H7 (cell line): ENCODE measurements around the gene NUDT4B. TPM values are rescaled to one million over a fixed set of nuclear protein-coding genes. Genes with fewer than 3 reads are reported as not detected.
"Not testable (repeated sequence)": the region's sequence is repeated elsewhere in the genome, so short reads cannot be mapped to it uniquely, and the experiment has no call there.

Source experiments
- DNase-seq: peaks from one replicate; pipeline ENCODE4 v3.0.0; 2012
- H3K27me3 ChIP-seq: 2 replicates; pipeline ENCODE4 v1.6.0; 2011; ENCODE audit warnings: mild to moderate bottlenecking, low read length; ENCODE audit not compliant: control insufficient read depth, insufficient read depth
- H3K36me3 ChIP-seq: replicated peaks from 2 replicates; pipeline ENCODE4 v1.5.1; 2011; ENCODE audit warnings: low read length; ENCODE audit not compliant: control insufficient read depth, insufficient read depth
- H3K4me3 ChIP-seq: 2 replicates; pipeline ENCODE4 v1.5.1; 2011; ENCODE audit warnings: low read depth, mild to moderate bottlenecking, control low read depth, low read length, moderate library complexity; ENCODE audit not compliant: insufficient read depth
- total RNA-seq: library from RNA; depleted of rRNA; stranded (reverse); fragments of >200 nt; shearing (Covaris generic); gene quantifications from 2 replicates; pipeline ENCODE4 v1.2.3, GENCODE V29; 2014

The NUDT4B gene
- total RNA-seq, 1 experiment from 2014 or later = 35.4 TPM

GRCh38 chr1:148727862-148728261, 20.7 kb upstream of the NUDT4B start:
- H3K4me3 ChIP-seq, H3K27me3 ChIP-seq, H3K36me3 ChIP-seq, DNase-seq: not testable (repeated sequence)

GRCh38 chr1:148729128-148729527, 19.4 kb upstream of the NUDT4B start:
- not testable (repeated sequence) for H3K27me3 ChIP-seq, H3K4me3 ChIP-seq, H3K36me3 ChIP-seq, DNase-seq

- DNase-seq, H3K27me3 ChIP-seq, H3K4me3 ChIP-seq, H3K36me3 ChIP-seq: not testable (repeated sequence)
These were observed 19.0 kb upstream of the NUDT4B start for GRCh38 chr1:148729541-148729940.

- H3K27me3 ChIP-seq, H3K36me3 ChIP-seq, H3K4me3 ChIP-seq, DNase-seq: not testable (repeated sequence)
These were observed 16.3 kb upstream of the NUDT4B start for GRCh38 chr1:148732277-148732676.

GRCh38 chr1:148733585-148734310, 14.8 kb upstream of the NUDT4B start:
- not testable (repeated sequence) for H3K4me3 ChIP-seq, DNase-seq, H3K36me3 ChIP-seq, H3K27me3 ChIP-seq

GRCh38 chr1:148734311-148734662, 14.3 kb upstream of the NUDT4B start:
- H3K4me3 ChIP-seq, DNase-seq, H3K36me3 ChIP-seq, H3K27me3 ChIP-seq: not testable (repeated sequence)

GRCh38 chr1:148735538-148735937, 13.0 kb upstream of the NUDT4B start:
- not testable (repeated sequence) for H3K36me3 ChIP-seq, DNase-seq, H3K27me3 ChIP-seq, H3K4me3 ChIP-seq

GRCh38 chr1:148738667-148739066, 9.9 kb upstream of the NUDT4B start:
- not testable (repeated sequence) for H3K4me3 ChIP-seq, DNase-seq, H3K36me3 ChIP-seq, H3K27me3 ChIP-seq

- not testable (repeated sequence) for H3K27me3 ChIP-seq, H3K36me3 ChIP-seq, H3K4me3 ChIP-seq, DNase-seq
These were observed 5.4 kb upstream of the NUDT4B start for GRCh38 chr1:148743200-148743599.

GRCh38 chr1:148743726-148744720, 4.6 kb upstream of the NUDT4B start:
- not testable (repeated sequence) for H3K27me3 ChIP-seq, H3K4me3 ChIP-seq, H3K36me3 ChIP-seq, DNase-seq

GRCh38 chr1:148749335-148749681, 734 bp downstream of the NUDT4B start:
- H3K4me3 ChIP-seq, H3K36me3 ChIP-seq, DNase-seq, H3K27me3 ChIP-seq: not testable (repeated sequence)

- not testable (repeated sequence) for DNase-seq, H3K36me3 ChIP-seq, H3K27me3 ChIP-seq, H3K4me3 ChIP-seq
These were observed 7.7 kb downstream of the NUDT4B start for GRCh38 chr1:148756231-148756630.

- not testable (repeated sequence) for H3K27me3 ChIP-seq, H3K36me3 ChIP-seq, H3K4me3 ChIP-seq, DNase-seq
These were observed 8.9 kb downstream of the NUDT4B start for GRCh38 chr1:148757446-148757845.

GRCh38 chr1:148758412-148758811, 9.8 kb downstream of the NUDT4B start:
- H3K27me3 ChIP-seq, H3K36me3 ChIP-seq, DNase-seq, H3K4me3 ChIP-seq: not testable (repeated sequence)

GRCh38 chr1:148758925-148759324, 10.4 kb downstream of the NUDT4B start:
- DNase-seq = not testable (repeated sequence)

More at GRCh38 chr1:148758925-148759324, 10.4 kb downstream of the NUDT4B start:
- H3K4me3 ChIP-seq, H3K27me3 ChIP-seq, H3K36me3 ChIP-seq: not testable (repeated sequence)
